CMK (cell line): ENCODE data around the gene CAPN12.
"Not testable (repeated sequence)": the region's sequence is repeated elsewhere in the genome, so short reads cannot be mapped to it uniquely, and the experiment has no call there.

Experiments used
- DNase-seq: peaks from one replicate; pipeline ENCODE4 v3.0.0-alpha.2; 2010; ENCODE audit warnings: low read depth

CAPN12 gene

GRCh38 chr19:38770949-38771275 lies 26.6 kb upstream of the CAPN12 start:
- DNase-seq, result not testable (repeated sequence)

- not testable (repeated sequence) for DNase-seq
These were observed 26.1 kb upstream of the CAPN12 start for GRCh38 chr19:38770228-38770948.

- DNase-seq, result peak; percentile 39
These were observed 25.4 kb upstream of the CAPN12 start for GRCh38 chr19:38769635-38770211.

- no peak for DNase-seq
These were observed 22.2 kb upstream of the CAPN12 start for GRCh38 chr19:38766276-38767047.

GRCh38 chr19:38765214-38765613 lies 20.9 kb upstream of the CAPN12 start:
- DNase-seq, result no peak

DNA sequence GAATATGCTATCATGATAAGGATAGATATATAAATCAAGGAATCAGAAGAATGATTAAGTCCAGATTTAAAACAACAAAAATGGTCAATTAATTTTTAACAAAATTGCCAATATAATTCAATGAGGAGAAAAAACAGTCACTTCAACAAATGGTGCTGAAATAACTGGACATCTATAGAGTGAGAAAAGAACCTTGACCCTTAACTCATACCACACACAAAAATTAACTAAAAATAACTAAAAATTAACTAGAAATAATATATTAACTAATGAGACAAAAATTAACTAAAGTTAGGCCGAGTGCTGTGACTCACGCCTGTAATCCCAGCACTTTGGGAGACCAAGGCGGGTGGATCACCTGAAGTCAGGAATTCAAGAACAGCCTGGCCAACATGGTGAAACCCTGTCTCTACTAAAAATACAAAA lies 19.5 kb upstream of the CAPN12 start:
- DNase-seq, result no peak

DNA sequence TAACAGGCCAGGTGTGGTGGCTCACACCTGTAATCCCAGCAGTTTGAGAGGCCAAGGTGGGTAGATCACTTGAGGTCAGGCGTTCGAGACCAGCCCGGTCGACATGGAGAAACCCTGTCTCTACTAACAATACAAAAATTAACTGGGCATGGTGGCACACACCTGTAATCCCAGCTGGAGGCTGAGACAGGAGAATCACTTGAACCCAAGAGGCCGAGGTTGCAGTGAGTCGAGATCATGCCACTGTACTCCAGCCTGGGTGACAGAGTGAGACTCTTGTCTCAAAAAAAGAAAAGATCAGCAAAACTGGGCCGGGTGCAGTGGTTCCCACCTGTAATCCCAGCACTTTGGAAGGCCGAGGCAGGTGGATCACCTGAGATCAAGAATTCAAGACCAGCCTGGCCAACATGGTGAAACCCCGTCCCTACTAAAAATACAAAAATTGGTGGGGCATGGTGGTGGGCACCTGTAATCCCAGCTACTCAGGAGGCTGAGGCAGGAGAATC lies 17.7 kb upstream of the CAPN12 start:
- DNase-seq, result not testable (repeated sequence)

- DNase-seq, result not testable (repeated sequence)
These were observed 16.7 kb upstream of the CAPN12 start for GRCh38 chr19:38760805-38761517.

GRCh38 chr19:38759590-38760003 lies 15.3 kb upstream of the CAPN12 start:
- no peak for DNase-seq

DNA sequence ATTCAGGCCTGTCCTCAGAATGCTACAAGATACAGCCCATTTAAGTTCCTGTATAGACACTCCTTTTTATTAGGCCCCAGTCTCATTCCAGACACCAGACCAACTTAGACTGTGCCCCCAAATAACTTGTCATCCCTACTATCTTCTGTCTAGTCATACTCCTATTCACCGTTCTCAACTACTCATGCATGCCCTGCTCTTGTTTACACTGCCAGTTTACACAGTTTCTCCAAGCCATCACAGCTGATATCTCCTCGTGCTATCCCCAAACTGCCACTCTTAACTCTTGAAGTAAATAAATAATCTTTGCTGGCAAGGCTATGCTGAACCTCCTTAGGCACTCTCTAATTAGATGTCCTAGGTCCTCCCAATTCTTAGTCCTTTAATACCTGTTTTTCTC lies 9.9 kb upstream of the CAPN12 start:
- DNase-seq, result not testable (repeated sequence)

DNA sequence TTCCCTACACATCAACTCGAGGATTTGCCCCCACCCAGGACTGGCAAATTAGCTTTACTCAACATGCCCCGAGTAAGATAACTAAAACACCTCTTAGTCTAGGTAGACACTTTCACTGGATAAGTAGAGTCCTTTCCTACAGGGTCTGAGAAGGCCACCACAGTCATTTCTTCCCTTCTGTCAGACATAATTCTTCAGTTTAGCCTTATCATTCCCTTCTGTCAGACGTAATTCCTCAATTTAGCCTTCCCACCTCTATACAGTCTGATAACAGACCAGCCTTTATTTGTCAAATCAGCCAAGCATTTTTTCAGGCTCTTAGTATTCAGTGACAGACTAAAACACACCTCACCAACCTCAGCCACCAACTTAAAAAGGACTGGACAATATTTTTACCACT lies 9.5 kb upstream of the CAPN12 start:
- not testable (repeated sequence) for DNase-seq

DNA sequence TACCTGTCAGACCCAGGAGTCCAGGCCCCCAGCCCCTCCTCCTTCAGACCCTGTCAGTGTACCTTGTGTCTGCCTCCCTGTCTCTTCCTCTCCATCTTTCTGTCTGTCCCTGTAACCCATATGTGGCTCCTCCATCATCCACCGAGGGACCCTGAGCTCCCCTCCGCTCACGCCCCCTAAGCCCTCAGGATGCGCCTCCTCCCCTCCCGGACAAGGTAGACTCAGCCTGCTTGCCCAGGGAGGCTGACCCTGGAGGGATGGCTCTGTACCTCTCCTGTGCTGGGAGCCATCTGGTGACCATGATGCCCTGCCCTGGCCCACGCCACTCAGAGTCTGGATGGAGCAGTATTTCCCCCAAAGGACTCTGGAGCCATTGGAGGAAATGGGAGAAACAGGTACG lies 1.0 kb upstream of the CAPN12 start:
- DNase-seq, result no peak

- no peak for DNase-seq
These were observed 600 bp upstream of the CAPN12 start for GRCh38 chr19:38744874-38745273.

DNA sequence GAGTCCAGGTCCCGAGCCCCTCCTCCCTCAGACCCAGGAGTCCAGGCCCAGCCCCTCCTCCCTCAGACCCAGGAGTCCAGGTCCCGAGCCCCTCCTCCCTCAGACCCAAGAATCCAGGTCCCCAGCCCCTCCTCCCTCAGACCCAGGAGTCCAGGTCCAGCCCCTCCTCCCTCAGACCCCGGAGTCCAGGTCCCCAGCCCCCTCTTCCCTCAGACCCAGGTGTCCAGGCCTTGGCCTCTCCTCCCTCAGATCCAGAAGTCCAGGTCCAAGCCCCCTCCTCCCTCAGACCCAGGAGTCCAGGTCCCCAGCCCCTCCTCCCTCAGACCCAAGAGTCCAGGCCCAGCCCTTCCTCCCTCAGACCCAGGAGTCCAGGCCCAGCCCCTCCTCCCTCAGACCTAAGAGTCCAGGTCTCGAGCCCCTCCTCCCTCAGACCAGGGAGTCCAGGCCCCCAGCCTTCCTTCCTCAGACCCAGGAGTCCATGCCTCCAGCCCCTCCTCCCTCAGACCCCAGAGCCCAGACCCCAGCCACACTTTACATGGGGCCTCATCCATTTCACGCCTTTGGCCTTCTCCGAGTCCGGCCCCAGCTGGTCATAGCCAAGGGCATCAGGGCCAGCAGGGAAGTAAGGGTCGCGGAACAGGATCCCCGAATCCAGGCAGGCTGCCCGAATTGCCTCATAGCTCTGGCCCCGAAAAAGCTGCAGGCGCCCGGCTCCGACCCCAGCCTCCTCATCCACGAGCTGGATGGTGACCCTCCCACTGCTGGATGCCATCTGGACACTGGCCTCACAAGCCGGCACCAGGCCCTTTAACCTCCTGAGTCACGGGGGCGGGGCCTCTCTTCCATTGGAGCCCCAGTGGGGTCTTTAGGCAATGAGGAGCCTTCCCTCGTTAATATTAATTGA lies 628 bp downstream of the CAPN12 start:
- no peak for DNase-seq

DNA sequence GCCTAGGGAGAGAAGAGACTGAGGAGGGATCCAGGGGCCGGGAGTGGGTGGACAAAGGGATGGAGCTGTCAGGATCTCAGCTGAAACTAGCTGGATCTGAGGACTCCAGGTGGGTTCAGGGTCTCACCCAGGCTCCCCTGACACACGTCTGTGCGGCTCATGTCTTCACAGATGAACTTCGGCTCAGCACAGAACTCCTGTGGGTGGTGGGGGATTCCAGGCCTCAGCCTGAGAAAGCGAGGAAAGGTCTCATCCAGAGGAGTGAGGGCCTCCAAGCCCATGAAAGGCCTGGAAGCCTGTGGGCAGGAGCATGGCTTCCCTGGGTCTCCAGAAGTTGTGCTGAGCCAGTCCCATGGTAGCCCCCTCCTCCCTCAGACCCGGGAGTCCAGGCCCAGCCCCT lies 1.4 kb downstream of the CAPN12 start:
- no peak for DNase-seq

GRCh38 chr19:38742296-38742695 lies 2.0 kb downstream of the CAPN12 start:
- DNase-seq, result no peak

DNA sequence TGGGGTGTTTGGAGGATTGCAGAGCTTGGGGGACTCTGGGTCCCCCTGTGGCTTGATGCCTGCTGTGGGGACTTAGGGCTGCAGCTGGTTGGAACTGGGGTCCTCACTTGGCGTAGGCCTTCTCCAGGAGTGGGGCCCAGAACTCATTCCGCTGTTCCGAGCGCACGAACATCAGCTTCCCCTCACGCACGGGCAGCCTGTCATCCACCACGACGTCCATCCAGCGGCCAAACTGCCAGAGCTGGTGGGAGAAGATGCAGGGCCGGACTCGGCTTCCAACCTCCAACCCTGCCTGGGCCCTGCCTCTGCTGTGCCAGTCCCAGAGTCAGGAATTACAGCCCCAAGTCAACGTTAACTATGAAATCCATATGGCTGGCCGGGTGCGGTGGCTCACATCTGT lies 2.6 kb downstream of the CAPN12 start:
- no peak for DNase-seq

GRCh38 chr19:38740932-38741331 lies 3.3 kb downstream of the CAPN12 start:
- DNase-seq, result no peak

- DNase-seq, result no peak
These were observed 4.0 kb downstream of the CAPN12 start for GRCh38 chr19:38740257-38740592.

GRCh38 chr19:38739440-38740256 lies 4.6 kb downstream of the CAPN12 start:
- DNase-seq, result no peak
